ENCODE results near the gene FGD5.

- TF ChIP-seq CTCF (IDR thresholded peaks at IDR 0.05) (peak in 1 of 3 experiments; percentile 11), POLR2A (IDR thresholded peaks at IDR 0.05) (no peak)
These were observed 44.8 kb downstream of the FGD5 start for GRCh38 chr3:14863333-14864100.
